Measurements from ENCODE around the gene GUCY1A2.

DNA sequence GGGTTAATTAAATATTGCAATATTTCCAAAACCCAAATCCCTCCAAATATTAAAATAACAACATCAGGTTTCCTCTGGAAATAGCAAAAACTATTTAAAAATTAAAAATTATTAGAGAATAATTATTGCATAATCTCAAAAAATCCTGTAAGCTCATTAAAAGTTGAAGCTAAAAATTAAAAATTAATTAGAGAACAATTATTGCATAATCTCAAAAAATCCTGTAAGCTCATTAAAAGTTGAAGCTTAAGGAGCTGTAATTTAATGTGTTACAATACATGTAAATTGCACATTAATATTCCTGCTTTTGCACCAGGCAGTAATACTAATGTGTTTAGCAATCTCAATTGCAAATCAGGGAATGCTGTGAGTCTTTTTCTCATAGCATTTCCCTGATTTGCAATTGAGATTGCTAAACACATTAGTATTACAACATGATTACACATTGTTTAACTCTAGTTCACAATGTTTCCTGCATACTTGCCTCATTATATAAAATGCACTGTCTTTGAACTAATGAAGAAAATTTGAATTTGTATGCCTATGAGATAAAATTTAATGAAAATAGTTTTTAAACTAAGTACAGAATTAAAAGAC, 247.7 kb downstream of the GUCY1A2 start:
- TF ChIP-seq POLR2AphosphoS5 (IDR thresholded peaks at IDR 0.05; ENCODE audit: low read depth, low read length) (no peak), POLR2A (IDR thresholded peaks at IDR 0.05; ENCODE audit: low read depth, low read length) (no peak)
